IPS DF 6.9 (cell line): ENCODE results near the gene TANC1.
"Not testable (repeated sequence)": the region's sequence is repeated elsewhere in the genome, so short reads cannot be mapped to it uniquely, and the experiment has no call there.

Experiments
- DNase-seq: peaks from one replicate; pipeline ENCODE4 v3.0.0-alpha.2; 2013; ENCODE audit warnings: low read depth, low spot score
- H3K27ac ChIP-seq: one replicate; pipeline ENCODE4 v1.5.1; 2013; ENCODE audit warnings: low read length, control low read depth
- H3K27me3 ChIP-seq: 2 replicates; pipeline ENCODE4 v1.6.1; 2013; ENCODE audit warnings: mild to moderate bottlenecking, low read length; ENCODE audit not compliant: control insufficient read depth, insufficient read depth
- H3K36me3 ChIP-seq: 2 replicates; pipeline ENCODE4 v1.6.1; 2013; ENCODE audit warnings: low read length; ENCODE audit not compliant: control insufficient read depth, insufficient read depth
- H3K4me1 ChIP-seq: 2 replicates; pipeline ENCODE4 v1.6.1; 2013; ENCODE audit warnings: low read length; ENCODE audit not compliant: control insufficient read depth, insufficient read depth
- H3K4me3 ChIP-seq: 2 replicates; pipeline ENCODE4 v1.5.1; 2013; ENCODE audit warnings: mild to moderate bottlenecking, low read length
- H3K9me3 ChIP-seq: 2 replicates; pipeline ENCODE4 v1.6.1; 2013; ENCODE audit warnings: low read length, inconsistent platforms; ENCODE audit not compliant: control insufficient read depth, insufficient read depth
- WGBS: extraction: QIAGEN DNeasy Blood & Tissue Kit; methylation state at CpG from one replicate; pipeline ENCODE4 v1.1.7; 2013; ENCODE audit warnings: mixed read lengths, missing lambda C conversion rate; ENCODE audit not compliant: insufficient read length, insufficient coverage; 5-methylcytosine and 5-hydroxymethylcytosine counted together

TANC1 gene

DNA sequence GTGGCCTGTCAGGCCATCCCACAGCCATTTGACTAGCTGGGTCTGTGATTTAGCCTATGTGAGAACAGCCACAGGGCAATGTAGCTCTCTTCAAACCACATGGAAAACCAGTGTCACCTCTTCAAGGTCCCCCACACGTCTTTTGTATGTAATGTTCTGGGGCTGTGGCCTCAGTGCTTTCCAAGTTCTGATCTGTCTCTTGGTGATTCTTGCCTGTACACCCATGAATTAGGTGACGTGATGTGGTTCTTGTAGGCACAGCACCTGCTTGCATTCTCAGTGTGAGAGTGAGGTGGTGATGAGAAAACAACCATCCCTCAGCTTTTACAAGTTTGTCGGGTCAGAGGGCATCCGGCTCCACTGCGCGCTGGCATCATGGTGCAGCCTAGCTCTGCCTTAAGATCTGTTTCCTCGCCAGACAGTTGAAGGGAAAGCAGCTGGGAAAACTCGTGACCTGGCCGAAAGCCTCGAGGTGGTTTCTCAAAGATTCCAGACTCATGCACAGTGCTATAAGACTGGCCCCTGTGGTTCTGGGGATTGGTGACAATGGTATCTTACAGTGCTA, 125.8 kb downstream of the TANC1 start:
- Histone ChIP-seq H3K36me3 (no peaks in the 10 kb centered on the region; the same call in 1 of the 2 replicates), H3K9me3 (no peaks in the 10 kb centered on the region; the same call in 1 of the 2 replicates)
- no CpG with 5 or more reads among the region's 10 CpGs for WGBS

DNA sequence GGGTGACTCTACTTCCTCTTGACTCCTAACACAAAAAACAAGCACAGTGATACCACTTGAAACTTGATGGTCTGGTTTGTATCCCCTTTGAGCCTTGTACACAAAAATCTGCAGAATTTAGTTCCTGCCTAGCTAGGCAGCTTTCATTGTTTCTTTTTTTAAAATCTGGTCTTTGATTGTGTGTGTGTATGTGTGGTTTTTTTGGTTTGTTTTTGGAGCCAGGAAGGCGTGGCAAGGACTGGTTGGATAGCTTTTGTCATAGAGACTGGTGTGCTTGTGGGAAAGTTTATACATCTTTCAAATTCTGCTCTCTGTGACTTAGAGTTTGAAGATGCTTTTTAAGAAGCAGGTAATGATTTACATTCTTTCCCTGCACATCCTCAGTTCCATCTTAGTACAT, 127.4 kb downstream of the TANC1 start:
- Histone ChIP-seq H3K4me3 (no peak overlapping the region), H3K9me3 (no peaks in the 10 kb centered on the region; the same call in 1 of the 2 replicates), H3K27ac (no peak overlapping the region), H3K4me1 (no peaks in the 10 kb centered on the region), H3K27me3 (no peaks in the 10 kb centered on the region), H3K36me3 (no peaks in the 10 kb centered on the region; the same call in 1 of the 2 replicates)
- 100% methylated on average over 1 of the region's 1 CpG for WGBS
- no peak for DNase-seq

More for the DNA sequence above, 125.8 kb downstream of the TANC1 start:
- no peaks in the 10 kb centered on the region for H3K27me3 ChIP-seq
- no peak overlapping the region for H3K27ac ChIP-seq
- no peaks in the 10 kb centered on the region for H3K4me1 ChIP-seq
- H3K4me3 ChIP-seq: no peak overlapping the region
- no peak for DNase-seq

DNA sequence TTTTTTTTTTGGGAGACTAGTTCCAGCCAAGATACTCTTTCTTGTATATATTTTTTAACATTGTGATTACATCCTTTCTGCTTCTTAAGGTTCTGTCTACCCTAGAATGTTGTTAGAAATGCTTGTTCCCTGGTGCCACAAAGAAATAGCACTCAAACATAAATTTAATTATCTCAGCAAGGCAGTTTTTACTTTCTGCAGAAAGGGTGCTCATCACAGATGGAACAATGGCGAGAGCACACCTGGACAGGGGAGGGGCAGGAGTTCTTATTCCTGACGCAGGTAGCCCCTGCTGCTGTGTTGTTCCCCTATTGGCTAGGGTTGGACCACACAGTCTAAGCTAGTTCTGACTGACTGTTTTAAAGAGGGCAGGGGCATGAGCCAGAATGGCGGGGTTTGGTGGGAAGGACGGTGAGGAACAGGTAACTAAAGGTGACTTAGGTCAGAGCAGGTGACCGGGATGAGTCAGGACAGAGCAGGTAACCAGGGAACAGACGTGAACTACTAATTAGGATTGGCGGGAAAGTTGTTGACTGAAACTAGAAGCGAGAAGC, 127.9 kb downstream of the TANC1 start:
- not testable (repeated sequence) for H3K27me3 ChIP-seq, H3K4me1 ChIP-seq, H3K9me3 ChIP-seq, H3K36me3 ChIP-seq, DNase-seq, H3K4me3 ChIP-seq, H3K27ac ChIP-seq
- no CpG with 5 or more reads among the region's 8 CpGs for WGBS

- H3K27me3 ChIP-seq: no peaks in the 10 kb centered on the region
- H3K27ac ChIP-seq: no peak overlapping the region
- no peaks in the 10 kb centered on the region; the same call in 1 of the 2 replicates for H3K36me3 ChIP-seq
- H3K4me3 ChIP-seq: no peak overlapping the region
- H3K9me3 ChIP-seq: no peaks in the 10 kb centered on the region; the same call in 1 of the 2 replicates
- no peaks in the 10 kb centered on the region for H3K4me1 ChIP-seq
- no CpG with 5 or more reads among the region's 1 CpG for WGBS
- no peak for DNase-seq
Measured at GRCh38 chr2:159096901-159097300, 128.5 kb downstream of the TANC1 start.

- Histone ChIP-seq H3K9me3 (no peaks in the 10 kb centered on the region; the same call in 1 of the 2 replicates), H3K27ac (no peak overlapping the region), H3K4me3 (no peak overlapping the region), H3K36me3 (no peaks in the 10 kb centered on the region; the same call in 1 of the 2 replicates), H3K4me1 (no peaks in the 10 kb centered on the region), H3K27me3 (no peaks in the 10 kb centered on the region)
- DNase-seq: no peak
- WGBS: no CpG with 5 or more reads among the region's 3 CpGs
Measured at GRCh38 chr2:159098361-159098760, 129.9 kb downstream of the TANC1 start.

GRCh38 chr2:159098921-159099411, 130.5 kb downstream of the TANC1 start:
- no CpG with 5 or more reads among the region's 3 CpGs for WGBS
- Histone ChIP-seq H3K4me3 (no peak overlapping the region), H3K27me3 (no peaks in the 10 kb centered on the region), H3K4me1 (no peaks in the 10 kb centered on the region), H3K27ac (no peak overlapping the region), H3K9me3 (no peaks in the 10 kb centered on the region; the same call in 1 of the 2 replicates), H3K36me3 (no peaks in the 10 kb centered on the region; the same call in 1 of the 2 replicates)
- no peak for DNase-seq

GRCh38 chr2:159101755-159102489, 133.5 kb downstream of the TANC1 start:
- DNase-seq: no peak
- no CpG with 5 or more reads among the region's 8 CpGs for WGBS
- Histone ChIP-seq H3K9me3 (no peaks in the 10 kb centered on the region), H3K4me3 (no peak overlapping the region), H3K4me1 (no peaks in the 10 kb centered on the region), H3K27ac (no peak overlapping the region), H3K27me3 (no peaks in the 10 kb centered on the region), H3K36me3 (no peaks in the 10 kb centered on the region; the same call in 1 of the 2 replicates)

- H3K36me3 ChIP-seq: no peaks in the 10 kb centered on the region
- H3K27me3 ChIP-seq: no peaks in the 10 kb centered on the region
- no peaks in the 10 kb centered on the region for H3K4me1 ChIP-seq
- no CpG with 5 or more reads among the region's 5 CpGs for WGBS
- no peak overlapping the region for H3K27ac ChIP-seq
- no peak overlapping the region for H3K4me3 ChIP-seq
- no peak for DNase-seq
- H3K9me3 ChIP-seq: no peaks in the 10 kb centered on the region
Measured at GRCh38 chr2:159103411-159103810, 135.0 kb downstream of the TANC1 start.

- Histone ChIP-seq H3K36me3 (no peaks in the 10 kb centered on the region), H3K4me1 (no peaks in the 10 kb centered on the region), H3K4me3 (no peak overlapping the region), H3K27me3 (no peaks in the 10 kb centered on the region), H3K27ac (no peak overlapping the region), H3K9me3 (no peaks in the 10 kb centered on the region)
- no peak for DNase-seq
- WGBS: no CpG with 5 or more reads among the region's 5 CpGs
Measured at GRCh38 chr2:159106109-159106508, 137.7 kb downstream of the TANC1 start.

- Histone ChIP-seq H3K36me3 (no peaks in the 10 kb centered on the region), H3K4me3 (no peak overlapping the region), H3K27ac (no peak overlapping the region), H3K27me3 (no peaks in the 10 kb centered on the region), H3K4me1 (no peaks in the 10 kb centered on the region), H3K9me3 (no peaks in the 10 kb centered on the region)
- no CpG with 5 or more reads among the region's 12 CpGs for WGBS
- DNase-seq: no peak
Measured at GRCh38 chr2:159108181-159108893, 139.9 kb downstream of the TANC1 start.
